A549 (cell line): ENCODE data around the gene ATP6V1B1. TPM values are rescaled to one million over a fixed set of nuclear protein-coding genes. Genes with fewer than 3 reads are reported as not detected.

Experiments
- ATAC-seq, 2 experiments: fragments of 200-7000 bp in 1 of 2; fragments of >200 bp in 1 of 2; cut with Nextera tagmentation in 1 of 2; cut with Tn5 transposase in 1 of 2; 3 replicates each; pipeline versions ENCODE4 v1.8.0 to v1.9.1; 2018 to 2020; ENCODE audit warnings: mild to moderate bottlenecking in 1 of 2, moderate library complexity in 1 of 2
- CTCF ChIA-PET: fragments of 300-600 bp; sonication (Branson Sonifier 250); formaldehyde crosslinking; extraction: SDS; loops from one replicate; lab custom pipeline; 2021; ENCODE audit warnings: antibody characterized with exemption, inconsistent platforms; lab: Yijun Ruan, JAX
- POLR2A ChIA-PET: fragments of 350-600 bp; formaldehyde crosslinking; extraction: SDS; loops from one replicate; lab custom pipeline; 2021; ENCODE audit warnings: antibody characterized with exemption, inconsistent platforms; lab: Yijun Ruan, JAX
- DNase-seq, 2 experiments: peaks; one replicate each; pipeline versions ENCODE4 v3.0.0 to v3.0.0-alpha.2; 2011 to 2016; ENCODE audit warnings: low read depth in 1 of 2, low spot score in 1 of 2
- FAIRE-seq: peaks from 2 replicates; lab custom pipeline; 2011; peaks lifted over from hg19 to GRCh38; lab: Jason Lieb, UNC
- H3K27ac ChIP-seq, 2 experiments: fragments of >200 bp; sonication (Bioruptor Twin); formaldehyde crosslinking; 3 replicates each; pipeline ENCODE4 v1.5.1; 2016 to 2017
- H3K4me1 ChIP-seq: fragments of >200 bp; sonication (Bioruptor Twin); formaldehyde crosslinking; 3 replicates; pipeline ENCODE4 v1.6.1; 2016
- H3K4me2 ChIP-seq: fragments of >200 bp; sonication (Bioruptor Twin); formaldehyde crosslinking; 3 replicates; pipeline ENCODE4 v1.6.1; 2016
- H3K4me3 ChIP-seq: fragments of >200 bp; sonication (Bioruptor Twin); formaldehyde crosslinking; 3 replicates; pipeline ENCODE4 v1.5.1; 2016
- H3K9me3 ChIP-seq: fragments of >200 bp; sonication (Bioruptor Twin); formaldehyde crosslinking; 3 replicates; pipeline ENCODE4 v1.6.1; 2016
- CHD2 ChIP-seq: fragments of 150-350 bp; IDR thresholded peaks from 2 replicates; pipeline ENCODE4 v1.6.1; 2014; ENCODE audit warnings: low read length; ENCODE audit not compliant: partially characterized antibody
- CHD4 ChIP-seq: fragments of 200-600 bp; sonication (generic); IDR thresholded peaks from 2 replicates; pipeline ENCODE4 v1.6.1; 2016; ENCODE audit warnings: antibody characterized with exemption, mild to moderate bottlenecking, borderline replicate concordance
- EHF ChIP-seq: fragments of 250-450 bp; sonication (Bioruptor Pico); IDR thresholded peaks from 2 replicates; pipeline ENCODE4 v1.5.0; 2020; ENCODE audit warnings: mild to moderate bottlenecking
- EP300 ChIP-seq, 2 experiments: fragments of >200 bp; sonication (Bioruptor Twin); formaldehyde crosslinking; IDR thresholded peaks; 2 replicates in 1 of 2; 3 replicates in 1 of 2; pipeline ENCODE4 v1.6.1; 2016 to 2017
- ESRRA ChIP-seq: fragments of 150-350 bp; IDR thresholded peaks from 2 replicates; pipeline ENCODE4 v1.6.1; 2014; ENCODE audit warnings: mild to moderate bottlenecking, low read length, borderline replicate concordance
- FOSB ChIP-seq: fragments of 250-450 bp; sonication (Bioruptor Pico); IDR thresholded peaks from 2 replicates; pipeline ENCODE4 v1.5.0; 2020; ENCODE audit warnings: mild to moderate bottlenecking, moderate library complexity
- FOSL2 ChIP-seq, 2 experiments: fragments of 450-650 bp in 1 of 2; fragments of >200 bp in 1 of 2; sonication (Bioruptor Twin) in 1 of 2; formaldehyde crosslinking; IDR thresholded peaks; 2 replicates each; pipeline versions ENCODE4 v1.5.0 to v1.6.1; 2016 to 2020; ENCODE audit warnings: mild to moderate bottlenecking in 1 of 2, moderate library complexity in 1 of 2
- FOXS1 ChIP-seq: fragments of 250-450 bp; sonication (Bioruptor Pico); IDR thresholded peaks from 2 replicates; pipeline ENCODE4 v1.5.0; 2020; ENCODE audit warnings: mild to moderate bottlenecking, moderate library complexity
- HEYL ChIP-seq: fragments of 250-450 bp; sonication (Bioruptor Pico); IDR thresholded peaks from 2 replicates; pipeline ENCODE4 v1.8.0; 2021; ENCODE audit warnings: mild to moderate bottlenecking, moderate library complexity
- MYC ChIP-seq: IDR thresholded peaks from 2 replicates; pipeline ENCODE4 v1.6.1; 2012; ENCODE audit warnings: mild to moderate bottlenecking, inconsistent platforms, low read length, improper control_type of control experiment, borderline replicate concordance
- NFE2L2 ChIP-seq: fragments of 150-350 bp; conservative IDR thresholded peaks from 2 replicates; pipeline ENCODE4 v1.6.1; 2014; ENCODE audit warnings: low read length
- NR3C1 ChIP-seq: fragments of >200 bp; sonication (Bioruptor Twin); formaldehyde crosslinking; IDR thresholded peaks from 3 replicates; pipeline ENCODE4 v1.6.1; 2017
- PHF8 ChIP-seq: fragments of 200-600 bp; sonication (generic); IDR thresholded peaks from 2 replicates; pipeline ENCODE4 v1.6.1; 2016; ENCODE audit warnings: low read depth, mild to moderate bottlenecking, antibody characterized with exemption, moderate library complexity, borderline replicate concordance
- POLR2A ChIP-seq: IDR thresholded peaks from 2 replicates; pipeline ENCODE4 v1.6.1; 2012; ENCODE audit warnings: mild to moderate bottlenecking, low read length
- RAD21 ChIP-seq, 2 experiments: fragments of >200 bp in 1 of 2; sonication (Bioruptor Twin) in 1 of 2; formaldehyde crosslinking in 1 of 2; IDR thresholded peaks in 1 of 2; conservative IDR thresholded peaks in 1 of 2; 2 replicates in 1 of 2; 3 replicates in 1 of 2; pipeline ENCODE4 v1.6.1; 2012 to 2018; ENCODE audit warnings: inconsistent platforms in 1 of 2
- SMC3 ChIP-seq: fragments of >200 bp; sonication (Bioruptor Twin); formaldehyde crosslinking; IDR thresholded peaks from 3 replicates; pipeline ENCODE4 v1.6.1; 2018; ENCODE audit warnings: inconsistent platforms
- TFCP2L1 ChIP-seq: fragments of 250-450 bp; sonication (Bioruptor Pico); IDR thresholded peaks from 2 replicates; pipeline ENCODE4 v1.5.0; 2021; ENCODE audit warnings: mild to moderate bottlenecking
- TP53 ChIP-seq: fragments of 250-450 bp; sonication (Bioruptor Pico); IDR thresholded peaks from 2 replicates; pipeline ENCODE4 v1.5.0; 2021; ENCODE audit warnings: mild to moderate bottlenecking, moderate library complexity
- ZFP36 ChIP-seq: fragments of 450-650 bp; IDR thresholded peaks from 2 replicates; pipeline ENCODE4 v1.6.1; 2014; ENCODE audit warnings: borderline replicate concordance; ENCODE audit not compliant: partially characterized antibody
- ZNF302 ChIP-seq: fragments of 250-450 bp; sonication (Bioruptor Pico); IDR thresholded peaks from 2 replicates; pipeline ENCODE4 v1.9.0; 2021; ENCODE audit warnings: inconsistent platforms, mild to moderate bottlenecking, moderate library complexity
- whole genome bisulfite sequencing: methylation state at CpG from one replicate; pipeline ENCODE4 v1.1.6; 2017; ENCODE audit errors: missing lambda C conversion rate; 5-methylcytosine and 5-hydroxymethylcytosine counted together
- polyA plus RNA-seq, 4 experiments: library from polyadenylated mRNA; depleted of rRNA in 3 of 4; stranded (reverse); fragments of >200 nt; fragmentation: RNase III in 1 of 4; extraction: RNeasy Plus Mini Kit Qiagen cat#74134 plus additional on column Dnase treatment in 1 of 4; gene quantifications; 2 replicates in 3 of 4; 3 replicates in 1 of 4; pipeline ENCODE4 v1.2.3, GENCODE V29; 2011 to 2017
- TF ChIP-seq, protein P1 (sequence below): IDR thresholded peaks from 2 replicates; pipeline ENCODE4 v1.6.1; 2012
- TF ChIP-seq, protein P2 (sequence below): IDR thresholded peaks from 2 replicates; pipeline ENCODE4 v1.6.1; 2012; ENCODE audit warnings: low read depth, borderline replicate concordance
- TF ChIP-seq, protein P3 (sequence below): fragments of >200 bp; sonication (Bioruptor Twin); formaldehyde crosslinking; IDR thresholded peaks from 3 replicates; pipeline ENCODE4 v1.5.1; 2016
- TF ChIP-seq, protein P4 (sequence below): fragments of 250-450 bp; sonication (Bioruptor Pico); IDR thresholded peaks from 2 replicates; pipeline ENCODE4 v1.5.0; 2020; ENCODE audit warnings: low read depth, mild to moderate bottlenecking, moderate library complexity
- TF ChIP-seq, protein P5 (sequence below): fragments of 250-450 bp; sonication (Bioruptor Pico); IDR thresholded peaks from 2 replicates; pipeline ENCODE4 v1.5.0; 2021; ENCODE audit warnings: mild to moderate bottlenecking, moderate library complexity, borderline replicate concordance

ATP6V1B1 gene
- polyA plus RNA-seq, 2 of the 4 experiments (the other 2 are of a cell fraction) = 1.9 to 2.5 TPM

DNA sequence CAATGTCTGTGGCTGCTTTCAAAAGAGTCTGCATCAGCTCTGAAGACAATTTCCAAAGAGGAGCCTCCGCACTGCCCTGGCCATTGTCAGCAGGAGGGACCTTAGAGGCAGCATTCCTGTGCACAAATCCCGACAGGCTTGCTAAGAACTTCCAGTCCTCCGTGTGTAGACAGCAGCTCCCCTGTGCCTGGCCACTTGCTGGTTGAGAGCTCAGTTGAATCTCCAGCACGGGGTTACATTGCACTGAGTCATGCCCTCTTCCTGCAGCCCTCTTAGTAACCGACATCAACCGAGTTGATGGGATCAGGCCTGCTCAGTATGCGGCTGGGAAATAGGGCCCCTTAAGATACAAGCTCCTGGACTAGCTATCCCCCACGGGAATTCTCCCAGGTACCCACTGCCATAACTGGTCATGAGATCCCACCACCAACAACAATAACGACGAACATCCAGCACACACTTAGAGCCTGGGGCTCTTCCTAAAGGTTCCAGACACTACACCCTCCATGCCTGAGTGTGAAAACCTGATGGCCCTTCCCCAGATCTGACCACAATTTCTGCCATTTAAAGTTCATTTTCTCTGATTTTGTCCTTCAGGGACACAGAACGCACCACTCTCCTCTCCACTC is 12.0 kb downstream of the ATP6V1B1 start:
- Histone ChIP-seq H3K27ac (peak overlapping the region; percentile 12 to 76; a peak in 4 of 6 replicates), H3K4me2 (peak overlapping the region; percentile 71), H3K9me3 (no peaks in the 10 kb centered on the region), H3K4me3 (peak overlapping the region; percentile 4; the same call in 1 of the 3 replicates), H3K4me1 (peaks cover 13% of the 10 kb centered on the region; the same call in 2 of the 3 replicates)
- CTCF ChIA-PET = interaction anchor here (0.8 to 18.9 kb wide), 45 partner anchors 8 to 644 kb away, joined by 3 to 512 read pairs (median 5); partner anchors contain the start of genes ATP6V1B1, FAM136A and FIGLA
- ATAC-seq (peak; percentile 4 to 50; a peak in 3 of 6 replicates), FAIRE-seq (no peak), DNase-seq (no peak)
- POLR2A ChIA-PET = interaction anchor here (1.0 kb wide), 1 partner anchor 76 kb away, joined by 4 read pairs; no protein-coding TSS in a partner anchor
- WGBS = 68% methylated on average over 11 of the region's 11 CpGs
- TF ChIP-seq NR3C1 (no peak), PHF8 (no peak), ZNF302 (CRISPR knock-in tag) (no peak), ZFP36 (no peak), CHD2 (no peak), TP53 (CRISPR knock-in tag) (no peak), CHD4 (no peak), FOSB (CRISPR knock-in tag) (no peak), ESRRA (no peak), RAD21 (conservative IDR thresholded peaks at IDR 0.05 in 1 of 2, IDR thresholded peaks at IDR 0.05 in 1 of 2) (no peak), SMC3 (no peak), EHF (no peak), FOSL2 (IDR thresholded peaks at IDR 0.05) (no peak), FOSL2 (CRISPR knock-in tag; IDR thresholded peaks at IDR 0.05) (no peak), EP300 (IDR thresholded peaks at IDR 0.05) (no peak), FOXS1 (CRISPR knock-in tag) (no peak)
- TF ChIP-seq, protein P1, sequence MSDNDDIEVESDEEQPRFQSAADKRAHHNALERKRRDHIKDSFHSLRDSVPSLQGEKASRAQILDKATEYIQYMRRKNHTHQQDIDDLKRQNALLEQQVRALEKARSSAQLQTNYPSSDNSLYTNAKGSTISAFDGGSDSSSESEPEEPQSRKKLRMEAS = no peak
- TF ChIP-seq, protein P2, sequence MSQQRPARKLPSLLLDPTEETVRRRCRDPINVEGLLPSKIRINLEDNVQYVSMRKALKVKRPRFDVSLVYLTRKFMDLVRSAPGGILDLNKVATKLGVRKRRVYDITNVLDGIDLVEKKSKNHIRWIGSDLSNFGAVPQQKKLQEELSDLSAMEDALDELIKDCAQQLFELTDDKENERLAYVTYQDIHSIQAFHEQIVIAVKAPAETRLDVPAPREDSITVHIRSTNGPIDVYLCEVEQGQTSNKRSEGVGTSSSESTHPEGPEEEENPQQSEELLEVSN = no peak
- TF ChIP-seq, protein P3, sequence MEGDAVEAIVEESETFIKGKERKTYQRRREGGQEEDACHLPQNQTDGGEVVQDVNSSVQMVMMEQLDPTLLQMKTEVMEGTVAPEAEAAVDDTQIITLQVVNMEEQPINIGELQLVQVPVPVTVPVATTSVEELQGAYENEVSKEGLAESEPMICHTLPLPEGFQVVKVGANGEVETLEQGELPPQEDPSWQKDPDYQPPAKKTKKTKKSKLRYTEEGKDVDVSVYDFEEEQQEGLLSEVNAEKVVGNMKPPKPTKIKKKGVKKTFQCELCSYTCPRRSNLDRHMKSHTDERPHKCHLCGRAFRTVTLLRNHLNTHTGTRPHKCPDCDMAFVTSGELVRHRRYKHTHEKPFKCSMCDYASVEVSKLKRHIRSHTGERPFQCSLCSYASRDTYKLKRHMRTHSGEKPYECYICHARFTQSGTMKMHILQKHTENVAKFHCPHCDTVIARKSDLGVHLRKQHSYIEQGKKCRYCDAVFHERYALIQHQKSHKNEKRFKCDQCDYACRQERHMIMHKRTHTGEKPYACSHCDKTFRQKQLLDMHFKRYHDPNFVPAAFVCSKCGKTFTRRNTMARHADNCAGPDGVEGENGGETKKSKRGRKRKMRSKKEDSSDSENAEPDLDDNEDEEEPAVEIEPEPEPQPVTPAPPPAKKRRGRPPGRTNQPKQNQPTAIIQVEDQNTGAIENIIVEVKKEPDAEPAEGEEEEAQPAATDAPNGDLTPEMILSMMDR = no peak
- TF ChIP-seq, protein P4, sequence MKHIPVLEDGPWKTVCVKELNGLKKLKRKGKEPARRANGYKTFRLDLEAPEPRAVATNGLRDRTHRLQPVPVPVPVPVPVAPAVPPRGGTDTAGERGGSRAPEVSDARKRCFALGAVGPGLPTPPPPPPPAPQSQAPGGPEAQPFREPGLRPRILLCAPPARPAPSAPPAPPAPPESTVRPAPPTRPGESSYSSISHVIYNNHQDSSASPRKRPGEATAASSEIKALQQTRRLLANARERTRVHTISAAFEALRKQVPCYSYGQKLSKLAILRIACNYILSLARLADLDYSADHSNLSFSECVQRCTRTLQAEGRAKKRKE (CRISPR knock-in tag) = no peak

DNA sequence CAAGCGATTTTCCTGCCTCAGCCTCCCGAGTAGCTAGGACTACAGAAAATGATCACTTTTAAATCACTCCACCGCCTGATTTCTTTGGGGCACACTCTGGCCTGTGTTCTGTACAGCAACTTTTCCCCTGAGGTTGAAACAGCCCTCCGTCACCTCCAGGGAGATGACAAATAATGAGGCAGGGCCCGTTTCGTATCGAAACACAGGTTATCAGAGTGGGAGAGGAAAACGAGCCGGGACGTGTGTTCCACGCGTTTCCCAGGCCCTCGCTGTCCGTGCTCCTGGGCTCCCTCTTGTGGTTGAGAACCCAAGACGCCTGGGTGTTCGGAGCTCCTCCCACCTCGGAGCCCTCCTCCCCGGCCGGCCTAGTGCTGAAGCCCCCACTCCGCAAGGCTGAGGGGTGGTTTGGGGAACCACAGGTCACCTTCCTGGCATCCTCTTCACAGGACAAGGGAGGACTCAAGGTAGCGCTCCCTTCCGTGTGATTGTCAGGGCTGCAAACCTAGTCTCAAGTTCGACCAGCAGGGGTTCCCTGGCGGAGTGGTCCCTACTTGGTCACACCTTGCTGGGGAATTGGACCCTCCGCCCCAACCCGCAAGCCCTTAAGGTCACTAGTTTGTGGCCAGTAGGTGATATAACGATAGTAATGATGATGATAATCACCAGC is 12.8 kb downstream of the ATP6V1B1 start:
- no peak for FAIRE-seq
- Histone ChIP-seq H3K4me2 (peak overlapping the region; percentile 71), H3K4me3 (peak overlapping the region; percentile 4), H3K4me1 (peaks cover 13% of the 10 kb centered on the region; the same call in 2 of the 3 replicates), H3K9me3 (no peaks in the 10 kb centered on the region), H3K27ac (peak overlapping the region; percentile 12 to 76; a peak in 5 of 6 replicates)
- peak; percentile 94 to 98 for ATAC-seq
- peak; percentile 77 to 79 for DNase-seq
- WGBS = 11% methylated on average over 27 of the region's 27 CpGs
- POLR2A ChIA-PET = interaction anchor here (1.0 kb wide), 1 partner anchor 77 kb away, joined by 4 read pairs; no protein-coding TSS in a partner anchor
- CTCF ChIA-PET = interaction anchor here (0.6 to 18.9 kb wide), 46 partner anchors 14 to 747 kb away, joined by 3 to 512 read pairs (median 5); partner anchors contain the start of genes ATP6V1B1, FAM136A and FIGLA
- TF ChIP-seq SMC3 = peak; percentile 87
- peak; percentile 4; the same call in 1 of the 2 replicates for TF ChIP-seq POLR2A
- TF ChIP-seq, protein P5, sequence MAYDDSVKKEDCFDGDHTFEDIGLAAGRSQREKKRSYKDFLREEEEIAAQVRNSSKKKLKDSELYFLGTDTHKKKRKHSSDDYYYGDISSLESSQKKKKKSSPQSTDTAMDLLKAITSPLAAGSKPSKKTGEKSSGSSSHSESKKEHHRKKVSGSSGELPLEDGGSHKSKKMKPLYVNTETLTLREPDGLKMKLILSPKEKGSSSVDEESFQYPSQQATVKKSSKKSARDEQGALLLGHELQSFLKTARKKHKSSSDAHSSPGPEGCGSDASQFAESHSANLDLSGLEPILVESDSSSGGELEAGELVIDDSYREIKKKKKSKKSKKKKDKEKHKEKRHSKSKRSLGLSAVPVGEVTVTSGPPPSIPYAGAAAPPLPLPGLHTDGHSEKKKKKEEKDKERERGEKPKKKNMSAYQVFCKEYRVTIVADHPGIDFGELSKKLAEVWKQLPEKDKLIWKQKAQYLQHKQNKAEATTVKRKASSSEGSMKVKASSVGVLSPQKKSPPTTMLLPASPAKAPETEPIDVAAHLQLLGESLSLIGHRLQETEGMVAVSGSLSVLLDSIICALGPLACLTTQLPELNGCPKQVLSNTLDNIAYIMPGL (CRISPR knock-in tag) = no peak
- TF ChIP-seq NFE2L2 = no peak
- TF ChIP-seq, protein P1 = peak; percentile 80
- no peak for TF ChIP-seq HEYL
- TF ChIP-seq, protein P3 = peak; percentile 86
- TF ChIP-seq, protein P2 = peak; percentile 44; the same call in 1 of the 2 replicates
- TF ChIP-seq MYC = no peak
- no peak for TF ChIP-seq TFCP2L1 (CRISPR knock-in tag)
